Naive thymus-derived CD8-positive, alpha-beta T cell (primary cell): ENCODE data around the gene ZNF688. TPM values are rescaled to one million over a fixed set of nuclear protein-coding genes. Genes with fewer than 3 reads are reported as not detected.

Experiments
- ATAC-seq, 2 donors: fragments of 150-1000 bp; cut with Tn5 transposase in 1 of 2; sonication (Bioruptor Pico), chemical (Tn5 transposase) in 1 of 2; 1 replicate in 1 of 2; 2 replicates in 1 of 2; pipeline ENCODE4 v1.10.0; 2021; ENCODE audit warnings: mild to moderate bottlenecking in 2 of 2, moderate library complexity in 2 of 2
- POLR2A ChIA-PET: fragments of 350-600 bp; sonication (Branson Sonifier 250); formaldehyde crosslinking; loops from one replicate; lab custom pipeline; 2021; ENCODE audit warnings: antibody characterized with exemption; lab: Charles Lee
- DNase-seq, 10 donors: peaks; one replicate each; pipeline versions ENCODE4 v3.0.0 to v3.0.0-alpha.2; 2020 to 2022
- H3K27ac Mint-ChIP-seq, 10 donors: one replicate each; pipeline ENCODE4 v1.8.0; 2020 to 2022; ENCODE audit warnings: mild to moderate bottlenecking in 10 of 10, mixed read lengths in 10 of 10, moderate library complexity in 4 of 10, inconsistent platforms in 1 of 10
- H3K27me3 Mint-ChIP-seq, 5 donors: one replicate each; pipeline ENCODE4 v1.8.0; 2021 to 2022; ENCODE audit warnings: mixed read lengths in 5 of 5
- H3K36me3 Mint-ChIP-seq, 3 donors: one replicate each; pipeline ENCODE4 v1.8.0; 2020 to 2022; ENCODE audit warnings: mixed read lengths in 3 of 3, mild to moderate bottlenecking in 2 of 3, inconsistent platforms in 1 of 3
- H3K4me1 Mint-ChIP-seq, 4 donors: one replicate each; pipeline ENCODE4 v1.8.0; 2021 to 2022; ENCODE audit warnings: mixed read lengths in 4 of 4
- H3K4me3 Mint-ChIP-seq, 10 donors: one replicate each; pipeline ENCODE4 v1.8.0; 2020 to 2022; ENCODE audit warnings: mild to moderate bottlenecking in 10 of 10, mixed read lengths in 10 of 10, moderate library complexity in 6 of 10, inconsistent platforms in 1 of 10
- H3K9me3 Mint-ChIP-seq, 9 donors: one replicate each; pipeline ENCODE4 v1.8.0; 2020 to 2022; ENCODE audit warnings: mixed read lengths in 9 of 9, mild to moderate bottlenecking in 3 of 9, inconsistent platforms in 1 of 9, moderate library complexity in 1 of 9
- polyA plus RNA-seq, 3 donors: library from polyadenylated mRNA; unstranded; fragments of 300-500 nt; fragmentation: Illumina TruSeq; gene quantifications; one replicate each; pipeline ENCODE4 v1.2.3, GENCODE V29; 2021
- total RNA-seq, 8 experiments: library from RNA in 2 of 8; stranded (reverse) in 2 of 8; gene quantifications; one replicate each; pipeline ENCODE4 v1.2.3 and lab custom pipeline; 2021 to 2026

Gene ZNF688
- total RNA-seq (10 to 100 TPM; 19.9 to 21.2 TPM), polyA plus RNA-seq (10 to 100 TPM; 21.2 to 22.0 (median 21.7) TPM), total RNA-seq (lab: John Stamatoyannopoulos, UW) (6.8 to 19.9 (median 8.1) reads per million in 6 experiments)

DNA sequence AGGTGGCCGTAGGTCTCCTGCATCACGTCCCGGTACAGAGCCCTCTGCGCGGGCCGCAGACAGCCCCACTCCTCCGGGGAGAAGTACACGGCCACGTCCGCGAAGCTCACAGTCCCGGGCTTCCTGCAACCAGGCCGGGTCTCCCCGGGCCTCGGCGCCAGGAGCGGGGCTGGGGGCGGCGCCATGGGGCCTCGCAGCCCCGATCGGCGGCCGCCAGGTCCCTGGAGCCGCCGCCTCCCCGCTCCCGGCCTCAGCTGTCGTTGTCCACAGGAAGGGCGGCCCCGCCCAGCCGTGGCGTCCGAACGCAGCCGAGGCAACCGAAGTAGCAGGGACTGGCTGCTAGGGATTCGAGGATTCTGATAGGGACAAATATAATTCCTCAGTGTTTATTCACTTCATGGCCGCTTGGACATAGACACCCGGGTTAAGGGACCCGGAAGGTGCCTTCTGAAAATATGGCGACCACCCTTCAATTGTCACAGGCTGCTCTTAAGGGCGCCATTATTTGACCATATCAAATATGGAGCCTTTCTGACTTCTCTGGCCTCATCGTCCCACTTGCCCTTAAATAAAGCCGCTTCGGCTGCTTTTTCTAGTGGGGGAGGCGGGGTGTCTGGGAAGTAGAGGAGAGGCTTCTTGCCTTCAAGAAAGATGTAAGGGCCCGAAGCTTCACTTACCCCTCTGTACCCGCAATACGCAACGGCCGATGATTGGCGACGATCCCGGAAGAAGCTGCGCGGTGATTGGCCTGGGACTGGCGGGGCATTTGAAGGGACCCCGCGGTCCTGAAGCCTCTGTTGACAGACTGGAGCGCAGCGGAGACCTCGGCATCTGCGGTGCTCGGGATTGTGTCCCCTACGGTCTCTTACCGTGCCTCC, at the start of gene ZNF688:
ZNF688 (minus strand) TSS at position 270 of the 878 bp plus-strand sequence; CDS start at position 185, 85 bp downstream.
- ATAC-seq (peak; percentile 83 to 86), DNase-seq (peak; percentile 84 to 99 (median 96))
- Mint-ChIP-seq H3K27me3 (no peaks in the 10 kb centered on the region), H3K27ac (peak within 1 kb of the TSS; percentile 93 to 99 (median 98)), H3K36me3 (peaks cover 0 to 3% (median 0%) of the 10 kb centered on the region in 3 donors), H3K4me3 (peak within 1 kb of the TSS; percentile 82 to 95 (median 92)), H3K9me3 (no peaks in the 10 kb centered on the region), H3K4me1 (peaks cover 17 to 53% (median 34%) of the 10 kb centered on the region in 4 donors)
- POLR2A ChIA-PET: interaction anchor here (0.5 to 3.1 kb wide), 42 partner anchors 10 to 610 kb away, joined by 3 to 131 read pairs (median 5); partner anchors contain the start of genes ALDOA, CORO1A, DCTPP1 and FBRS

DNA sequence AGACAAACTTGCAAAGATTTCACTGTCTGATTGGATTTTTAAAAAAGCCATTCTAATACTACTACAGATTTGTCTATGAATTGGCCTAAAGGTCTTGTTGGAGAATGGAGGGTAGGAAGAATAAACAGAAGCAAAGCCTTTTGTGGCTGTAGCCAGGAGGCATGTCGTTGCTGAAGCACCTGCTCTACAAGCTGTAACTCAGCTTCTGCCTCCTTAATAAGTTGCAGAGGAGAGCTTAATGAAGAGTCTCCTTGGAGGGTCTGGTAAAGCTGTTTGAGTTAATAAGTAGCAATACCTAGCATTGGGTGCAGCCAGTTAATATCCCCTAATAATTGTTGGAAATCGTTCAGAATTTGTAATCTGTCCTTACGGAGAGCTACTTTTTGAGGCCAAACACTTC, 48.7 kb upstream of the ZNF688 start:
- Mint-ChIP-seq H3K27ac (no peak overlapping the region), H3K27me3 (peaks cover 0 to 3% (median 1%) of the 10 kb centered on the region in 5 donors), H3K4me3 (no peak overlapping the region), H3K36me3 (no peaks in the 10 kb centered on the region), H3K4me1 (peaks cover 0 to 2% (median under 1%) of the 10 kb centered on the region in 4 donors), H3K9me3 (no peaks in the 10 kb centered on the region)
- ATAC-seq: no peak
- POLR2A ChIA-PET: no interaction called here
- DNase-seq: no peak

DNA sequence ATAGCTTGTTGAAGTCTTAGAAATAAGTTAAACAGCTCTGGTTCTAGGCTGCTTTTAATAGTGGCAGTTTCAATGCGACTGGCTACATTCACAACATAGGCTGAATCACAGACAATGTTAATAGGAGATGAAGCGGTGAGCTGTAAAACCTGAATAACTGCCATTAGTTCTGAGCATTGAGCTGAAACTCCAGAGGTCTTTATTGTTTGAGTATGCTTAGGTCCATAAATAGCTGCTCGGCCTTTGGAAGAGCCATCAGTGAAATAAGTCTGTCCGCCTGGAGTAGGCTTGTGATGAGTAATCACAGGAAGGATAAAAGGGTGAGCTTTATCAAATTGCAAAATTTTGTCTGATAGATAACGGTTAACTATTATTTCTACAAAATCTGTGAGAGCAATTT, 48.1 kb upstream of the ZNF688 start:
- POLR2A ChIA-PET: no interaction called here
- no peak for DNase-seq
- no peaks in the 10 kb centered on the region for H3K9me3 Mint-ChIP-seq
- H3K4me1 Mint-ChIP-seq: peaks cover 0 to 2% (median under 1%) of the 10 kb centered on the region in 4 donors
- H3K36me3 Mint-ChIP-seq: no peaks in the 10 kb centered on the region
- peak overlapping the region in 1 of 10 donors; percentile 36 for H3K27ac Mint-ChIP-seq
- no peak for ATAC-seq
- H3K4me3 Mint-ChIP-seq: no peak overlapping the region
- peaks cover 0 to 3% (median 1%) of the 10 kb centered on the region in 5 donors for H3K27me3 Mint-ChIP-seq

DNA sequence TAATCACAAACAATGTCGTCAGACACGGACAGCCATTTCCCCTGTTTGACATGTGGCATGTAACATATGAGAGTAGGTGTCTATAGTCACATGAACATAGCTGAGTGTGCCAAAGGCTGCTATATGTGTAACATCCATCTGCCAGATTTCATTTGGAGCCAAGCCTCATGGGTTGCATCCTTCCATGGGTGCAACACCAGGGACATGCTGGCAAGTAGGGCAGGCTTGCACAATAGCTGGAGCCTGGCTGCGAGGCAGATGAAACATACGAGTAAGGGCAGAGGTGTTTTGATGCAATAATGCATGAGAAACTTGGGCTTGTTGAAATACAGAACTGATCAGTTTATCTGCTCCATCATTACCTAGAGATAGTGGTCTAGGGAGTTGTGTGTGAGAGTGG, 47.7 kb upstream of the ZNF688 start:
- Mint-ChIP-seq H3K36me3 (no peaks in the 10 kb centered on the region), H3K4me1 (peaks cover 0 to 2% (median under 1%) of the 10 kb centered on the region in 4 donors), H3K9me3 (no peaks in the 10 kb centered on the region), H3K4me3 (no peak overlapping the region), H3K27ac (peak overlapping the region in 1 of 10 donors; percentile 36), H3K27me3 (peaks cover 0 to 3% (median 1%) of the 10 kb centered on the region in 5 donors)
- POLR2A ChIA-PET: no interaction called here
- ATAC-seq (no peak), DNase-seq (no peak)

DNA sequence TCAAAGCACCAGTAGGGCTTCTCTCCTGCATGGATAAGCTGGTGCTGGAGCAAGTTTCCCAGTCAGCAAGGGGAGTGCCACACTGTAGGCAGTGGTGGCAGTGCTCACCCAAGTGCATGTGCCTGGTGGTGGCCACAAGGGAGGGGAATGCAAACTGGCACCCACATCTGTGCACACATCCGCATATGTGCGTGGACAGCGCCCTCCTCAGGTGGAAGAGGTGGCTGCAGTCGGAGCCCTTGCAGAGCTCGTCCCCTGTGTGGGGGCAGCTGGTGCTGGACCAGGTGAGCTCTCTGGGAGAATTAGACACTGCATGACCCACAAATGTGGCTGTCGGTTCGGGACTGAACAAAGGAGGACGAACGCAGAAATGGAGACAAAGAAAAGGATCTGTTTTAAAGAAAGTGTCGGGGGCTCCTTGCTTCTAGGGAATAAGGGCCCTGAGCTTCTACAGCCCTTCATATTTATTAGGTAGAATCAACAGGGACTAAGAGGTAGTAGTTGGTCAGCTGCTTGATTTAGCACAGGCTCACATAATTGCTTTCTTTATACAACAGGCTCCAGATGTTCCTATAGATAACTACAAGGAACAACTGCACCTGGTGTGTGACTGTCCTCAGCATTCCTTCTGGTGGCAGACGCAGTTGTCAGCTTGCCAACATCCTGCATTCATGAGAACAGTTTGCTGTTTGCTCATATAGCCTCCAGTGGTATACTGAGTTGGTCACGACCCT, 44.0 kb upstream of the ZNF688 start:
- no peak overlapping the region for H3K27ac Mint-ChIP-seq

DNA sequence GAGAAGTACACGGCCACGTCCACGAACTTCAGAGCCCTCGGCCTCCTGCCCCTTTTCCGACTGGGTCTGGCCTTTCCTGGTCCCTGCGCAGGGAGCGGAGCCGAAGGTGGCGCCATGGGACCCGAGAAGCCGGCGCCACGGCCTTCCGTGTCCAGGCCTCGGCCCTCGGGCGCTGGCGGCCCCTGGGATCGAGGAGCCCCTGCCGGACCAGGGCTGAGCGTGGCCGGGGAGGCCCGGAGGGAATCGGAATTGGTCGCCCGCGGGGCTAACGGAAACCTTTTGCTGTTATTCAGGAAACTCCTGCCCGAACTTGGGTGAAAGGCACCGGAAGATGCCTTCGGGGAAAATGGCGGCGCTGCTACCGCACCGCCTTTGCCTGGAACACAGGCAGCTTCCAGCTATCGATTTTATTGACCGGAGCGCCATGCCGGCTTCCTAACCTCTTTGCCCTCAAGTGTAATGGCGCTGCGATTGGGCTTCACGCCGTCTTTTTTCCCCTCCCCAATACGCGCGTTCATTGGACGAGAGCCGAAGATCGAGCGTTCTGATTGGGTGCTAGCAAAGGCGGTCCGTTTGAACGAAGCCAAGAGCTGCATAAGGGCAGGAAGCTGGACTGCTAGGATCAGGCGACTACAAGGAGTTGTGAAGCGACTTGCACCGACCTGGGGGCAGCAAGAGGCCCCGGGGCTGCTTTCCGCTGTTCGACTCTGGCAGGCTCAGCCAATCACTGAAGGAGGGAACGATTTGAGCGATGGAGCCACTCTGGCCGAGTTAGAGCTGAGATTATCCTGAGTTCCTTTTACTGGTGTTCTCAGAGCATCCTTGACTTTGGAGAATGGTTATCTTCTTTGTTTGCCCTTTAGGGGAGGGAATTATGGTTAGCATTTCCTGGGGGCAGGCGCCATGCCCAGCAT, 38.7 kb upstream of the ZNF688 start, which contains the start of gene ZNF689:
ZNF689 (minus strand) TSS at position 464 of the 914 bp plus-strand sequence; CDS start at position 116, 348 bp downstream.
- POLR2A ChIA-PET: interaction anchor here (0.6 to 3.1 kb wide), 20 partner anchors 10 to 521 kb away, joined by 3 to 21 read pairs (median 5); partner anchors contain the start of genes FBRS, PRR14, SEPHS2 and ZNF688

More for the DNA sequence above, 44.0 kb upstream of the ZNF688 start:
- Mint-ChIP-seq H3K4me1 (peaks cover under 1 to 7% (median 4%) of the 10 kb centered on the region in 4 donors), H3K9me3 (no peaks in the 10 kb centered on the region), H3K27me3 (peaks cover 0 to 3% (median 1%) of the 10 kb centered on the region in 5 donors), H3K4me3 (no peak overlapping the region), H3K36me3 (no peaks in the 10 kb centered on the region)
- POLR2A ChIA-PET: interaction anchor here (0.9 kb wide), 1 partner anchor 11 kb away, joined by 5 read pairs; no protein-coding TSS in a partner anchor
- DNase-seq (peak; percentile 43 to 75 (median 58)), ATAC-seq (peak; percentile 64 to 86)

DNA sequence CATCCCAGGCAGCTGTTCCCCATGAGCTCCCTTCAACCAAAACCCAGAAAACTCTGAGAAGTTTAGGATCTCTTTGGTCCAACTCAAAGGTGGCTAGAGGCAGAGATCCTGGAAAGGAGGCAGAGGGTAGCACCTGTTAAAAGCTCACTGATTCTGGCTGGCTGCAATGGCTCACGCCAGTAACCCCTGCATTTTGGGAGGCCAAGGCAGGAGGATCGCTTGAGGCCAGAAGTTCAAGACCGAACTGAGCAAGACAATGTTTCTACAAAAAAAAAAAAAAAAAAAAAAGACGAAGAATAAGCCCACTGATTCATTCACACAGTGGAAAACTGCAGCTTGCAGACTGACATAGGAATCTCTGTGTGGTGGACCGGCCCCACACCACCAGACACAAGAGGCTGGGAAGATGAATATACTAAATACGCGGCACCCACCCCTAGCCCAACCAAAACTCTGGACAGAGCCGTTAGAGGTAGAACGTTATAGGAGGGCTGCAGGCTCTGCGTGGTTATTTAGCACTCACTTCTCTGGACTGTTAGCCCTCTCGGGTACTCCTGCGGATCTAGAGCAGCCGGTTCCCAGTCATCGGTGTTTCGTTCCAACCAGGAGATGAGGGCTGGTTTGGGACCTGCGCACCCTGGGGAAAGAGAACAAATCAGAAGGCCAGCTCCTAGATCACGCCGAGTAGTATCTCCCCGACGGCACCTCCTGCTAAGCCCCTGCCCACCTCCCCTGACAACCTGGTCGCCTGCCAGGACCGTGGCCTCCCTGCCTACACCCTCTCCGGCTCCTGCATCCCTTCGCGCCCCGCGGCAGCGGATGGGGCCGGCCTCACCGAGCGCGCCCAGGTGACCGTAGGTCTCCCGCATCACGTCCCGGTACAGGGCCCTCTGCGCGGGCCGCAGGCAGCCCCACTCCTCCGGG, 37.8 kb upstream of the ZNF688 start:
- Mint-ChIP-seq H3K36me3 (peaks cover 0 to 35% (median 6%) of the 10 kb centered on the region in 3 donors), H3K9me3 (no peaks in the 10 kb centered on the region), H3K4me1 (peaks cover 5 to 30% (median 27%) of the 10 kb centered on the region in 4 donors), H3K27me3 (peaks cover 0 to 1% (median 0%) of the 10 kb centered on the region in 5 donors), H3K4me3 (peak overlapping the region; percentile 87 to 97 (median 94)), H3K27ac (peak overlapping the region; percentile 91 to 98 (median 97))
- DNase-seq (peak in 7 of 10 donors; percentile 6 to 74 (median 24)), ATAC-seq (peak; percentile 46 to 50)
- POLR2A ChIA-PET: interaction anchor here (0.5 to 3.1 kb wide), 17 partner anchors 9 to 1029 kb away, joined by 3 to 21 read pairs (median 6); partner anchors contain the start of genes DCTPP1, FBRS, PRR14 and ZNF688

More for the DNA sequence above, 38.7 kb upstream of the ZNF688 start, which contains the start of gene ZNF689:
- H3K27me3 Mint-ChIP-seq: peaks cover 0 to 1% (median 0%) of the 10 kb centered on the region in 5 donors
- DNase-seq: peak; percentile 77 to 99 (median 94)
- H3K4me3 Mint-ChIP-seq: peak within 1 kb of the TSS; percentile 87 to 97 (median 94)
- peak within 1 kb of the TSS; percentile 94 to 99 (median 97) for H3K27ac Mint-ChIP-seq
- H3K9me3 Mint-ChIP-seq: no peaks in the 10 kb centered on the region
- ATAC-seq: peak; percentile 92 to 93
- peaks cover 5 to 30% (median 27%) of the 10 kb centered on the region in 4 donors for H3K4me1 Mint-ChIP-seq
- peaks cover 0 to 26% (median 6%) of the 10 kb centered on the region in 3 donors for H3K36me3 Mint-ChIP-seq

DNA sequence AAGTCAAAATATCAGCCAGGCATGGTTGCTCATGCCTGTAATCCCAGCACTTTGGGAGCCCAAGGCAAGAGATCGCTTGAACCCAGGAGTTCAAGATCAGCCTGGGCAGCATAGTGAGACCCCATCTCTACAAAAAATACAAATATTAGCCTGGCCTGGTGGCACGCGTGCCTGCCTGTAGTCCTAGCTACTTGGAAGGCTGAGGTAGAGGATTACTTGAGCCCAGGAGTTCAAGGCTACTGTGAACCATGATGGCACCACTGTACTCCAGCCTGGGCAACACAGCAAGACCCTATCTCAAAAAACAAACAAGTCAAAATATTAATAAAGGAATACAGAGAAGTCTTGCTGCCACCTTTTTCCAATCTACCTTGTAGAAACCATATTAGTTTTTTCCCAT, 34.5 kb upstream of the ZNF688 start:
- Mint-ChIP-seq H3K27me3 (no peaks in the 10 kb centered on the region), H3K9me3 (no peaks in the 10 kb centered on the region), H3K36me3 (peaks cover 0 to 59% (median 6%) of the 10 kb centered on the region in 3 donors), H3K4me1 (peaks cover 5 to 34% (median 27%) of the 10 kb centered on the region in 4 donors), H3K27ac (peak overlapping the region in 1 of 10 donors; percentile 68), H3K4me3 (no peak overlapping the region)
- POLR2A ChIA-PET: no interaction called here
- DNase-seq: no peak
- no peak for ATAC-seq

DNA sequence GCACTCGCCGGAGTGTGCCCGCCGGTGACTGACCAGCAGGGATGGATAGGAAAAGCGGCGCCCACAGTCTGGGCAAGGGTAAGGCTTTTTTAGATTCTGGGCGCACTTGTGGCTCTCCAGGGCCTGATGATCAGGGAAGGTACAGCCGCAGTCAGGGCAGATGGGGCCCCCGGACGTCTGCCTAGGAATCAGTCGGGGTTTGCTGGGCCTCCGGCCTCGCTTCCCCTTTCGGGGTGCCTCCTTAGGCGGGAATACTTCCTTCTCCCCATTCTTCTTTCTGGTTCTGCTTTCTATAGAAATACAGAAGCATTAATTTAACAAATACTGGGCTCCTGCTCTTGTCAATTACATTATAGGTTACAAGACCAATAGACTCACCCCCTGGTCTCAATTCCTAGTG, 33.6 kb upstream of the ZNF688 start:
- Mint-ChIP-seq H3K27ac (no peak overlapping the region), H3K4me1 (peaks cover 2 to 30% (median 21%) of the 10 kb centered on the region in 4 donors), H3K27me3 (no peaks in the 10 kb centered on the region), H3K9me3 (no peaks in the 10 kb centered on the region), H3K36me3 (peaks cover 0 to 59% (median 5%) of the 10 kb centered on the region in 3 donors), H3K4me3 (no peak overlapping the region)
- DNase-seq: no peak
- no peak for ATAC-seq
- POLR2A ChIA-PET: no interaction called here

DNA sequence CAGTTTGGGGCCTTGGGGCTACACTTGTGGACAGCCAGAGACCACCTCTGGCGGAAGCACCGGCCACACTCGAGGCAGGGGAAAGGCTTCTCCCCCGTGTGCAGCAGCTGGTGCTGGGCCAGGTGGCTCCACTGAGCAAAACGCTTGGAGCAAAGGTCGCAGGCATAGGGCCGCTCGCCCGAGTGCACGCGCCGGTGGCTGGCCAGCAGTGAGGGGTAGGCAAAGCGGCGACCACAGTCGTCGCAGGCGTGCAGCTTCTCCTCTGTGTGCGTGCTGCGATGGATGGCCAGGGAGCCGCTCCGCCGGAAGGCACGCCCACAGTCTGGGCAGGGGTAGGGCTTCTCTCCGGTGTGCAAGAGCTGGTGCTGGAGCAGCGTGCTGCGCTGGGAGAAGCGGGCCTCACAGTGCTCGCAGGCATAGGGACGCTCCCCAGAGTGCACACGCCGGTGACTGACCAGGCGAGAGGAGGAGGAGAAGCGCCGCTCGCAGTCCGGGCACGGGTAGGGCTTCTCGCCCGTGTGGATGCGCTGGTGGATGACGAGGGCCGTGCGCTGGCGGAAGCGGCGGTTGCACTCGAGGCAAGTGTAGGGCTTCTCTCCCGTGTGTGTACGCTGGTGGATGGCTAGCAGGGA, 32.9 kb upstream of the ZNF688 start:
- POLR2A ChIA-PET: no interaction called here
- H3K27me3 Mint-ChIP-seq: no peaks in the 10 kb centered on the region
- peaks cover 0 to 59% (median 4%) of the 10 kb centered on the region in 3 donors for H3K36me3 Mint-ChIP-seq
- DNase-seq: no peak
- H3K27ac Mint-ChIP-seq: no peak overlapping the region
- ATAC-seq: no peak
- H3K4me1 Mint-ChIP-seq: peaks cover 2 to 28% (median 20%) of the 10 kb centered on the region in 4 donors
- H3K9me3 Mint-ChIP-seq: no peaks in the 10 kb centered on the region
- no peak overlapping the region for H3K4me3 Mint-ChIP-seq
